ENCODE data around the gene KRT4.
"Not testable (repeated sequence)": the region's sequence is repeated elsewhere in the genome, so short reads cannot be mapped to it uniquely, and the experiment has no call there.

Gene KRT4

GRCh38 chr12:52813885-52814709 lies at the start of gene KRT4:
TSS of gene KRT4 (minus strand) at chr12:52814116. CDS start at chr12:52814058, 58 bp downstream.
- no peak for DNase-seq

GRCh38 chr12:52862023-52862422 lies 48.1 kb upstream of the KRT4 start:
- DNase-seq = no peak

GRCh38 chr12:52861511-52861910 lies 47.6 kb upstream of the KRT4 start:
- DNase-seq = no peak

- DNase-seq = no peak
These were observed 46.3 kb upstream of the KRT4 start for GRCh38 chr12:52860102-52860823.

- DNase-seq = no peak
These were observed 43.6 kb upstream of the KRT4 start for GRCh38 chr12:52857500-52857899.

GRCh38 chr12:52856787-52857186 lies 42.9 kb upstream of the KRT4 start:
- DNase-seq = no peak

- DNase-seq = not testable (repeated sequence)
These were observed 42.2 kb upstream of the KRT4 start for GRCh38 chr12:52856077-52856476.

- no peak for DNase-seq
These were observed 37.9 kb upstream of the KRT4 start for GRCh38 chr12:52851787-52852186.

- DNase-seq = no peak
These were observed 36.8 kb upstream of the KRT4 start for GRCh38 chr12:52850681-52851080.

- no peak for DNase-seq
These were observed 35.6 kb upstream of the KRT4 start for GRCh38 chr12:52849511-52849910.

- DNase-seq = no peak
These were observed 34.8 kb upstream of the KRT4 start, which contains the start of gene KRT78 for GRCh38 chr12:52848661-52849255. TSS of gene KRT78 (minus strand) at chr12:52848994. CDS start at chr12:52848930, 64 bp downstream.

- no peak for DNase-seq
These were observed 33.6 kb upstream of the KRT4 start for GRCh38 chr12:52847335-52848102.

- no peak for DNase-seq
These were observed 32.5 kb upstream of the KRT4 start for GRCh38 chr12:52846356-52846970.

- no peak for DNase-seq
These were observed 32.0 kb upstream of the KRT4 start for GRCh38 chr12:52845946-52846345.

- DNase-seq = no peak
These were observed 30.5 kb upstream of the KRT4 start for GRCh38 chr12:52844386-52844785.

- DNase-seq = no peak
These were observed 25.7 kb upstream of the KRT4 start for GRCh38 chr12:52839436-52840105.

GRCh38 chr12:52838609-52839435 lies 24.9 kb upstream of the KRT4 start:
- DNase-seq = no peak

GRCh38 chr12:52837781-52838608 lies 24.1 kb upstream of the KRT4 start:
- no peak for DNase-seq

GRCh38 chr12:52837413-52837741 lies 23.5 kb upstream of the KRT4 start:
- DNase-seq = no peak

All from stimulated activated CD4-positive, alpha-beta T cell treated with anti-CD3 and anti-CD28 coated beads, Interleukin-4, amount 100 ng/mL, for 4 hours (primary cell).